Limb (tissue), 2 donors: Measurements from ENCODE around the gene LGALS8.
A peak's percentile ranks its signal among the peaks of the same experiment; 100 is the strongest.
"Not testable (repeated sequence)": the region's sequence is repeated elsewhere in the genome, so short reads cannot be mapped to it uniquely, and the experiment has no call there.

ENCODE experiments used
- DNase-seq, 2 donors: peaks; one replicate each; pipeline ENCODE4 v3.0.0-alpha.2; 2016; ENCODE audit errors: extremely low spot score in 2 of 2

Gene LGALS8

GRCh38 chr1:236523704-236524141 is at the start of gene LGALS8:
Gene LGALS8, plus strand, starts transcription at chr1:236523982. Its CDS starts 2,089 bp downstream, at chr1:236526071.
- peak; percentile 70 to 92 for DNase-seq

GRCh38 chr1:236476019-236476418 is 47.8 kb upstream of the LGALS8 start:
- DNase-seq: no peak

- no peak for DNase-seq
These were observed 42.9 kb upstream of the LGALS8 start for GRCh38 chr1:236480758-236481436.

- no peak for DNase-seq
These were observed 39.3 kb upstream of the LGALS8 start for GRCh38 chr1:236484310-236484971.

- no peak for DNase-seq
These were observed 37.3 kb upstream of the LGALS8 start for GRCh38 chr1:236486356-236487002.

GRCh38 chr1:236489161-236489560 is 34.6 kb upstream of the LGALS8 start:
- DNase-seq: not testable (repeated sequence)

GRCh38 chr1:236489710-236490377 is 33.9 kb upstream of the LGALS8 start:
- DNase-seq: peak in 1 of 2 donors; percentile 39

GRCh38 chr1:236491469-236492136 is 32.2 kb upstream of the LGALS8 start:
- no peak for DNase-seq

GRCh38 chr1:236492378-236492777 is 31.4 kb upstream of the LGALS8 start:
- DNase-seq: no peak

GRCh38 chr1:236494082-236494481 is 29.7 kb upstream of the LGALS8 start:
- no peak for DNase-seq

- no peak for DNase-seq
These were observed 29.0 kb upstream of the LGALS8 start for GRCh38 chr1:236494586-236495466.

GRCh38 chr1:236495467-236496112 is 28.2 kb upstream of the LGALS8 start:
- no peak for DNase-seq

GRCh38 chr1:236497908-236498307 is 25.9 kb upstream of the LGALS8 start:
- no peak for DNase-seq

- no peak for DNase-seq
These were observed 22.7 kb upstream of the LGALS8 start for GRCh38 chr1:236501093-236501492.

GRCh38 chr1:236502579-236502971 is 21.2 kb upstream of the LGALS8 start:
- DNase-seq: no peak

- peak; percentile 13 to 60 for DNase-seq
These were observed 20.7 kb upstream of the LGALS8 start for GRCh38 chr1:236502972-236503639.

- DNase-seq: not testable (repeated sequence)
These were observed 19.4 kb upstream of the LGALS8 start for GRCh38 chr1:236504338-236504737.

- DNase-seq: no peak
These were observed 16.6 kb upstream of the LGALS8 start for GRCh38 chr1:236507022-236507700.

GRCh38 chr1:236508593-236509027 is 15.2 kb upstream of the LGALS8 start:
- DNase-seq: no peak
